HUDEP-2 (cell line): ENCODE results near the gene RAMACL.
A peak's percentile ranks its signal among the peaks of the same experiment; 100 is the strongest.

Source experiments
- DNase-seq, 76 experiments: peaks; one replicate each; lab custom pipeline; 2025; ENCODE audit not compliant: unreplicated experiment in 76 of 76; lab: John Stamatoyannopoulos, UW

Gene RAMACL

GRCh38 chr6:166559662-166560061 is 26.8 kb downstream of the RAMACL start:
- DNase-seq: no peak

- DNase-seq: no peak
Observed at GRCh38 chr6:166559211-166559610, 27.3 kb downstream of the RAMACL start.

- DNase-seq: no peak
Observed at GRCh38 chr6:166558156-166559005, 28.1 kb downstream of the RAMACL start.

- peak in 4 of 76 experiments; percentile 13 to 40 (median 18) for DNase-seq
Observed at GRCh38 chr6:166556863-166557322, 29.6 kb downstream of the RAMACL start.

GRCh38 chr6:166556336-166556735 is 30.1 kb downstream of the RAMACL start:
- no peak for DNase-seq

GRCh38 chr6:166555086-166555485 is 31.4 kb downstream of the RAMACL start:
- DNase-seq: no peak

- DNase-seq: no peak
Observed at GRCh38 chr6:166554316-166554715, 32.2 kb downstream of the RAMACL start.

GRCh38 chr6:166553563-166554271 is 32.8 kb downstream of the RAMACL start:
- DNase-seq: no peak

GRCh38 chr6:166552600-166552999 is 33.9 kb downstream of the RAMACL start:
- DNase-seq: no peak

GRCh38 chr6:166551754-166552495 is 34.6 kb downstream of the RAMACL start:
- no peak for DNase-seq

- DNase-seq: no peak
Observed at GRCh38 chr6:166546653-166547052, 39.8 kb downstream of the RAMACL start.

- DNase-seq: no peak
Observed at GRCh38 chr6:166545156-166546034, 41.1 kb downstream of the RAMACL start.

- DNase-seq: no peak
Observed at GRCh38 chr6:166544296-166544605, 42.2 kb downstream of the RAMACL start.

GRCh38 chr6:166543603-166544295 is 42.7 kb downstream of the RAMACL start:
- no peak for DNase-seq

- no peak for DNase-seq
Observed at GRCh38 chr6:166542580-166542912, 43.9 kb downstream of the RAMACL start.

GRCh38 chr6:166541876-166542579 is 44.5 kb downstream of the RAMACL start:
- no peak for DNase-seq

- DNase-seq: no peak
Observed at GRCh38 chr6:166541366-166541765, 45.1 kb downstream of the RAMACL start.

GRCh38 chr6:166540631-166541331 is 45.7 kb downstream of the RAMACL start:
- peak in 2 of 76 experiments; percentile 4 to 9 for DNase-seq

- DNase-seq: no peak
Observed at GRCh38 chr6:166539543-166539942, 46.9 kb downstream of the RAMACL start.
